A549 (cell line): ENCODE results near the gene RIOX2. TPM values are rescaled to one million over a fixed set of nuclear protein-coding genes. Genes with fewer than 3 reads are reported as not detected.

Source experiments
- ATAC-seq, 2 experiments: fragments of 200-7000 bp in 1 of 2; fragments of >200 bp in 1 of 2; cut with Nextera tagmentation in 1 of 2; cut with Tn5 transposase in 1 of 2; 3 replicates each; pipeline versions ENCODE4 v1.8.0 to v1.9.1; 2018 to 2020; ENCODE audit warnings: mild to moderate bottlenecking in 1 of 2, moderate library complexity in 1 of 2
- CTCF ChIA-PET: fragments of 300-600 bp; sonication (Branson Sonifier 250); formaldehyde crosslinking; extraction: SDS; loops from one replicate; lab custom pipeline; 2021; ENCODE audit warnings: antibody characterized with exemption, inconsistent platforms; lab: Yijun Ruan, JAX
- POLR2A ChIA-PET: fragments of 350-600 bp; formaldehyde crosslinking; extraction: SDS; loops from one replicate; lab custom pipeline; 2021; ENCODE audit warnings: antibody characterized with exemption, inconsistent platforms; lab: Yijun Ruan, JAX
- DNase-seq, 2 experiments: peaks; one replicate each; pipeline versions ENCODE4 v3.0.0 to v3.0.0-alpha.2; 2011 to 2016; ENCODE audit warnings: low read depth in 1 of 2, low spot score in 1 of 2
- FAIRE-seq: peaks from 2 replicates; lab custom pipeline; 2011; peaks lifted over from hg19 to GRCh38; lab: Jason Lieb, UNC
- H3K27ac ChIP-seq, 2 experiments: fragments of >200 bp; sonication (Bioruptor Twin); formaldehyde crosslinking; 3 replicates each; pipeline ENCODE4 v1.5.1; 2016 to 2017
- H3K4me1 ChIP-seq: fragments of >200 bp; sonication (Bioruptor Twin); formaldehyde crosslinking; 3 replicates; pipeline ENCODE4 v1.6.1; 2016
- H3K4me2 ChIP-seq: fragments of >200 bp; sonication (Bioruptor Twin); formaldehyde crosslinking; 3 replicates; pipeline ENCODE4 v1.6.1; 2016
- H3K4me3 ChIP-seq: fragments of >200 bp; sonication (Bioruptor Twin); formaldehyde crosslinking; 3 replicates; pipeline ENCODE4 v1.5.1; 2016
- H3K9me3 ChIP-seq: fragments of >200 bp; sonication (Bioruptor Twin); formaldehyde crosslinking; 3 replicates; pipeline ENCODE4 v1.6.1; 2016
- CBX2 ChIP-seq: fragments of 200-600 bp; sonication (generic); IDR thresholded peaks from 2 replicates; pipeline ENCODE4 v1.6.1; 2016; ENCODE audit warnings: low read depth, mild to moderate bottlenecking, borderline replicate concordance
- CBX8 ChIP-seq: fragments of 200-600 bp; sonication (generic); IDR thresholded peaks from 2 replicates; pipeline ENCODE4 v1.6.1; 2016
- CEBPB ChIP-seq, 2 experiments: fragments of >200 bp in 1 of 2; sonication (Bioruptor Twin) in 1 of 2; formaldehyde crosslinking in 1 of 2; IDR thresholded peaks; 2 replicates each; pipeline ENCODE4 v1.6.1; 2012 to 2016
- CHD4 ChIP-seq: fragments of 200-600 bp; sonication (generic); IDR thresholded peaks from 2 replicates; pipeline ENCODE4 v1.6.1; 2016; ENCODE audit warnings: antibody characterized with exemption, mild to moderate bottlenecking, borderline replicate concordance
- ESRRA ChIP-seq: fragments of 150-350 bp; IDR thresholded peaks from 2 replicates; pipeline ENCODE4 v1.6.1; 2014; ENCODE audit warnings: mild to moderate bottlenecking, low read length, borderline replicate concordance
- FOSL2 ChIP-seq, 2 experiments: fragments of 450-650 bp in 1 of 2; fragments of >200 bp in 1 of 2; sonication (Bioruptor Twin) in 1 of 2; formaldehyde crosslinking; IDR thresholded peaks; 2 replicates each; pipeline versions ENCODE4 v1.5.0 to v1.6.1; 2016 to 2020; ENCODE audit warnings: mild to moderate bottlenecking in 1 of 2, moderate library complexity in 1 of 2
- FOXS1 ChIP-seq: fragments of 250-450 bp; sonication (Bioruptor Pico); IDR thresholded peaks from 2 replicates; pipeline ENCODE4 v1.5.0; 2020; ENCODE audit warnings: mild to moderate bottlenecking, moderate library complexity
- GATA3 ChIP-seq: IDR thresholded peaks from 2 replicates; pipeline ENCODE4 v1.6.1; 2012; ENCODE audit warnings: borderline replicate concordance
- HDAC2 ChIP-seq: fragments of 200-600 bp; sonication (generic); IDR thresholded peaks from 2 replicates; pipeline ENCODE4 v1.6.1; 2016
- HOXB13 ChIP-seq: fragments of 250-450 bp; sonication (Bioruptor Pico); IDR thresholded peaks from 2 replicates; pipeline ENCODE4 v1.5.0; 2020; ENCODE audit warnings: low read depth, mild to moderate bottlenecking, moderate library complexity
- JUN ChIP-seq, 2 experiments: fragments of >200 bp; sonication (Bioruptor Twin); formaldehyde crosslinking; IDR thresholded peaks; 2 replicates in 1 of 2; 3 replicates in 1 of 2; pipeline ENCODE4 v1.6.1; 2016 to 2017
- KDM5A ChIP-seq: fragments of 200-600 bp; sonication (generic); IDR thresholded peaks from 2 replicates; pipeline ENCODE4 v1.6.1; 2016; ENCODE audit warnings: antibody characterized with exemption, mild to moderate bottlenecking
- NPAS2 ChIP-seq: fragments of 250-450 bp; sonication (Bioruptor Pico); IDR thresholded peaks from 2 replicates; pipeline ENCODE4 v1.8.0; 2022; ENCODE audit warnings: mild to moderate bottlenecking, moderate library complexity, borderline replicate concordance
- RAD21 ChIP-seq, 2 experiments: fragments of >200 bp in 1 of 2; sonication (Bioruptor Twin) in 1 of 2; formaldehyde crosslinking in 1 of 2; IDR thresholded peaks in 1 of 2; conservative IDR thresholded peaks in 1 of 2; 2 replicates in 1 of 2; 3 replicates in 1 of 2; pipeline ENCODE4 v1.6.1; 2012 to 2018; ENCODE audit warnings: inconsistent platforms in 1 of 2
- RARB ChIP-seq: fragments of 250-450 bp; sonication (Bioruptor Pico); IDR thresholded peaks from 2 replicates; pipeline ENCODE4 v1.8.0; 2021; ENCODE audit warnings: mild to moderate bottlenecking, moderate library complexity
- RCOR1 ChIP-seq: fragments of 150-350 bp; IDR thresholded peaks from 2 replicates; pipeline ENCODE4 v1.6.1; 2014; ENCODE audit warnings: antibody characterized with exemption, low read length, low read depth
- RFX5 ChIP-seq: fragments of 450-650 bp; IDR thresholded peaks from 2 replicates; pipeline ENCODE4 v1.7.1; 2014; ENCODE audit warnings: antibody characterized with exemption, mild to moderate bottlenecking, moderate library complexity
- SMC3 ChIP-seq: fragments of >200 bp; sonication (Bioruptor Twin); formaldehyde crosslinking; IDR thresholded peaks from 3 replicates; pipeline ENCODE4 v1.6.1; 2018; ENCODE audit warnings: inconsistent platforms
- TFCP2L1 ChIP-seq: fragments of 250-450 bp; sonication (Bioruptor Pico); IDR thresholded peaks from 2 replicates; pipeline ENCODE4 v1.5.0; 2021; ENCODE audit warnings: mild to moderate bottlenecking
- TP53 ChIP-seq: fragments of 250-450 bp; sonication (Bioruptor Pico); IDR thresholded peaks from 2 replicates; pipeline ENCODE4 v1.5.0; 2021; ENCODE audit warnings: mild to moderate bottlenecking, moderate library complexity
- ZNF302 ChIP-seq: fragments of 250-450 bp; sonication (Bioruptor Pico); IDR thresholded peaks from 2 replicates; pipeline ENCODE4 v1.9.0; 2021; ENCODE audit warnings: inconsistent platforms, mild to moderate bottlenecking, moderate library complexity
- WGBS: methylation state at CpG from one replicate; pipeline ENCODE4 v1.1.6; 2017; ENCODE audit errors: missing lambda C conversion rate; 5-methylcytosine and 5-hydroxymethylcytosine counted together
- polyA plus RNA-seq, 4 experiments: library from polyadenylated mRNA; depleted of rRNA in 3 of 4; stranded (reverse); fragments of >200 nt; fragmentation: RNase III in 1 of 4; extraction: RNeasy Plus Mini Kit Qiagen cat#74134 plus additional on column Dnase treatment in 1 of 4; gene quantifications; 2 replicates in 3 of 4; 3 replicates in 1 of 4; pipeline ENCODE4 v1.2.3, GENCODE V29; 2011 to 2017
- TF ChIP-seq, protein P1 (sequence below): IDR thresholded peaks from 2 replicates; pipeline ENCODE4 v1.6.1; 2012
- TF ChIP-seq, protein P2 (sequence below): IDR thresholded peaks from 2 replicates; pipeline ENCODE4 v1.6.1; 2012; ENCODE audit warnings: low read depth, borderline replicate concordance
- TF ChIP-seq, protein P3 (sequence below): fragments of >200 bp; sonication (Bioruptor Twin); formaldehyde crosslinking; IDR thresholded peaks from 3 replicates; pipeline ENCODE4 v1.6.1; 2016
- TF ChIP-seq, protein P4 (sequence below): fragments of >200 bp; sonication (Bioruptor Twin); formaldehyde crosslinking; IDR thresholded peaks from 2 replicates; pipeline ENCODE4 v1.6.1; 2016
- TF ChIP-seq, protein P5 (sequence below): fragments of 250-450 bp; sonication (Bioruptor Pico); IDR thresholded peaks from 2 replicates; pipeline ENCODE4 v1.5.0; 2020; ENCODE audit warnings: low read depth, mild to moderate bottlenecking, moderate library complexity
- TF ChIP-seq, protein P6 (sequence below): IDR thresholded peaks from 2 replicates; pipeline ENCODE4 v1.6.1; 2012

The RIOX2 gene
- polyA plus RNA-seq, 2 of the 4 experiments (the other 2 are of a cell fraction), result 34.1 to 49.6 TPM

DNA sequence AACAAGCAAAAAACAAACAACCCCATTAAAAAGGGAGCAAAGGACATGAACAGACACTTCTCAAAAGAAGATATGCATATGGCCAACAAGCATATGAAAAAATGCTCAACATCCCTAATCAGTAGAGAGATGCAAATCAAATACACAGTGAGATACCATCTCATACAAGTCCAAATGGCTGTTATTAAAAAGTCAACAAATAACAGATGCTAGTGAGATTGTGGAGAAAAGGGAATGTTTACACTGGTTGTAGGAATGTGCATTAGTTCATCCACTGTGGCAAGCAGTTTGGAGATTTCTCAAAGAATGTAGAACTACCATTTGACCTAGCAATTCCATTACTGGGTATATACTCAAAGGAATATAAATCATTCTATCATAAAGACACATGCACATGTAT lies 44.5 kb downstream of the RIOX2 start:
- Histone ChIP-seq H3K4me3 (no peak overlapping the region), H3K9me3 (no peaks in the 10 kb centered on the region), H3K27ac (no peak overlapping the region), H3K4me2 (no peak overlapping the region), H3K4me1 (no peaks in the 10 kb centered on the region)
- ATAC-seq, result peak in 1 of 2 experiments; percentile 31; a peak in 1 of 6 replicates
- DNase-seq, result no peak
- ChIA-PET CTCF (no interaction called here), POLR2A (no interaction called here)
- no peak for FAIRE-seq
- peak; percentile 68 for TF ChIP-seq GATA3
- no peak for TF ChIP-seq CBX2
- TF ChIP-seq, all 56 proteins: peak for 1

DNA sequence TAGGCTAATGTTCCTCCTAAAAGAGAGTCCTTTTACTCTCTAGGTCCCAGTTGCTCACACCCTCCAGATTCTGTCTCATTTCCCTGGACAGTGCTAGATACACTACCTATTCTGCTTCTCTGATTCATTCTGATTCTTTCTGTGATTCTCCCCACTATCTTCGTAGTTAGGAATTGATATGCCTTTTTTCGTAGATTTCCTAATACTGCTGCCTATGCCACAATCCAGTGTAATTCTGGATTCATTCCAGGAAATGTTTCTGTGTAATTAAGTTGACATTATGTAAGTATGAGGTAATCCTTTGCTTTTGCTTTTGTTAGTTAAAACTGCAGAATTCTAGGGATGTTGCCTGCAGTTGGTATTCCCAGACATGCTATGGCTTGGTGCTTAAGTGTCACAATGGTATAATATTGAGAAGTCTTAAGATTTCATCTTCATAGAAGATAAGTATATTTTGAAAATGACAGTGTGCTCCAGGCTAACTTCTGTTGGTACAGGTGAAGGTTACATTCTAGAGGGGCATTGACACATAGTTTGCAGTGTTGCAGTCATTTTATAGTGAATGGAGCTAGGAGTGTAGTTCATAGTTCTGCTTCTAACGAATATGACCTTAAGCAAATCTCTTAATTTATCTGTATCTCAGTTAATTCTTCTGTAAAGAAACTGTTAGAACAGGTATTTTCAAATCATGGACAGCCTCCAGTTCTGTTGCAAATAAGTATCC lies 54.3 kb downstream of the RIOX2 start:
- TF ChIP-seq, protein P1, sequence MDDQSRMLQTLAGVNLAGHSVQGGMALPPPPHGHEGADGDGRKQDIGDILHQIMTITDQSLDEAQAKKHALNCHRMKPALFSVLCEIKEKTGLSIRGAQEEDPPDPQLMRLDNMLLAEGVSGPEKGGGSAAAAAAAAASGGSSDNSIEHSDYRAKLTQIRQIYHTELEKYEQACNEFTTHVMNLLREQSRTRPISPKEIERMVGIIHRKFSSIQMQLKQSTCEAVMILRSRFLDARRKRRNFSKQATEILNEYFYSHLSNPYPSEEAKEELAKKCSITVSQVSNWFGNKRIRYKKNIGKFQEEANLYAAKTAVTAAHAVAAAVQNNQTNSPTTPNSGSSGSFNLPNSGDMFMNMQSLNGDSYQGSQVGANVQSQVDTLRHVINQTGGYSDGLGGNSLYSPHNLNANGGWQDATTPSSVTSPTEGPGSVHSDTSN, result no peak
- TF ChIP-seq FOSL2 (IDR thresholded peaks at IDR 0.05), result no peak
- TF ChIP-seq FOSL2 (CRISPR knock-in tag; IDR thresholded peaks at IDR 0.05), result no peak
- no peak for TF ChIP-seq RCOR1
- TF ChIP-seq, protein P2, sequence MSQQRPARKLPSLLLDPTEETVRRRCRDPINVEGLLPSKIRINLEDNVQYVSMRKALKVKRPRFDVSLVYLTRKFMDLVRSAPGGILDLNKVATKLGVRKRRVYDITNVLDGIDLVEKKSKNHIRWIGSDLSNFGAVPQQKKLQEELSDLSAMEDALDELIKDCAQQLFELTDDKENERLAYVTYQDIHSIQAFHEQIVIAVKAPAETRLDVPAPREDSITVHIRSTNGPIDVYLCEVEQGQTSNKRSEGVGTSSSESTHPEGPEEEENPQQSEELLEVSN, result no peak
- no peak for TF ChIP-seq CBX8
- TF ChIP-seq CEBPB (IDR thresholded peaks at IDR 0.05), result no peak
- TF ChIP-seq, protein P3, sequence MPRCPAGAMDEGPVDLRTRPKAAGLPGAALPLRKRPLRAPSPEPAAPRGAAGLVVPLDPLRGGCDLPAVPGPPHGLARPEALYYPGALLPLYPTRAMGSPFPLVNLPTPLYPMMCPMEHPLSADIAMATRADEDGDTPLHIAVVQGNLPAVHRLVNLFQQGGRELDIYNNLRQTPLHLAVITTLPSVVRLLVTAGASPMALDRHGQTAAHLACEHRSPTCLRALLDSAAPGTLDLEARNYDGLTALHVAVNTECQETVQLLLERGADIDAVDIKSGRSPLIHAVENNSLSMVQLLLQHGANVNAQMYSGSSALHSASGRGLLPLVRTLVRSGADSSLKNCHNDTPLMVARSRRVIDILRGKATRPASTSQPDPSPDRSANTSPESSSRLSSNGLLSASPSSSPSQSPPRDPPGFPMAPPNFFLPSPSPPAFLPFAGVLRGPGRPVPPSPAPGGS, result no peak
- no peak for TF ChIP-seq RFX5
- TF ChIP-seq RARB, result no peak
- no peak for TF ChIP-seq RAD21 (conservative IDR thresholded peaks at IDR 0.05 in 1 of 2, IDR thresholded peaks at IDR 0.05 in 1 of 2)
- TF ChIP-seq, all 56 proteins: peak for 0
- Histone ChIP-seq H3K9me3 (no peaks in the 10 kb centered on the region), H3K4me1 (peaks cover 11% of the 10 kb centered on the region; the same call in 2 of the 3 replicates), H3K27ac (no peak overlapping the region), H3K4me3 (no peak overlapping the region), H3K4me2 (no peak overlapping the region)
- FAIRE-seq, result no peak
- ChIA-PET CTCF (interaction anchor here (1.0 kb wide), 1 partner anchor 96 kb away, joined by 3 read pairs; the partner anchor contains the start of gene CRYBG3), POLR2A (no interaction called here)
- DNase-seq, result no peak
- WGBS, result 90% methylated on average over 3 of the region's 3 CpGs
- ATAC-seq, result no peak

DNA sequence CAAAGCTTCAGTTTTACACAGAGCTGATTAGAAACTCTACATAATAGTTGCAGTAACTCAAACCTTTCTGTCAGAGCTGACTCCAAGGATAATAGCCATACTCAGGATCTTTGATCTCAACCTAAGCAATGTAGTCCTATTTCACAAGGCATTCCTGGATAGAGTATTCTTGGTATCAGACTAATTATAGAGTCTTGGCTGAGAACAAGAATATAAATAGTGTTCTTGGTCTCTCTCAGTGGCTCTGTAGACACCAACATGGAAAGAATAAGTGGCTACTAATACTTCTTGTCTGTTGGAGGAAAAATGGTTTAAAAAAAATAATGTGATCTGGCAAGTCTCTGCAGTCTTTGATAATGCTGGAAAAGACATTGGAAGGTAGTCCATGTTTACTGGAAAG lies 55.7 kb downstream of the RIOX2 start:
- DNase-seq (no peak), FAIRE-seq (no peak), ATAC-seq (no peak)
- Histone ChIP-seq H3K4me3 (no peak overlapping the region), H3K4me1 (peaks cover 11% of the 10 kb centered on the region; the same call in 2 of the 3 replicates), H3K9me3 (no peaks in the 10 kb centered on the region), H3K27ac (no peak overlapping the region), H3K4me2 (no peak overlapping the region)
- TF ChIP-seq RCOR1, result no peak
- TF ChIP-seq ZNF302, result no peak
- no peak for TF ChIP-seq TFCP2L1
- no peak for TF ChIP-seq CEBPB (IDR thresholded peaks at IDR 0.05)
- TF ChIP-seq, protein P1, result no peak
- TF ChIP-seq NPAS2 (CRISPR knock-in tag), result no peak
- no peak for TF ChIP-seq ESRRA
- TF ChIP-seq FOXS1, result no peak
- no peak for TF ChIP-seq JUN (IDR thresholded peaks at IDR 0.05)
- TF ChIP-seq, protein P4, sequence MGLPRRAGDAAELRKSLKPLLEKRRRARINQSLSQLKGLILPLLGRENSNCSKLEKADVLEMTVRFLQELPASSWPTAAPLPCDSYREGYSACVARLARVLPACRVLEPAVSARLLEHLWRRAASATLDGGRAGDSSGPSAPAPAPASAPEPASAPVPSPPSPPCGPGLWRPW, result no peak
- no peak for TF ChIP-seq CHD4
- no peak for TF ChIP-seq HOXB13
- TF ChIP-seq KDM5A, result no peak
- no peak for TF ChIP-seq SMC3
- no peak for TF ChIP-seq HDAC2
- TF ChIP-seq, protein P5, sequence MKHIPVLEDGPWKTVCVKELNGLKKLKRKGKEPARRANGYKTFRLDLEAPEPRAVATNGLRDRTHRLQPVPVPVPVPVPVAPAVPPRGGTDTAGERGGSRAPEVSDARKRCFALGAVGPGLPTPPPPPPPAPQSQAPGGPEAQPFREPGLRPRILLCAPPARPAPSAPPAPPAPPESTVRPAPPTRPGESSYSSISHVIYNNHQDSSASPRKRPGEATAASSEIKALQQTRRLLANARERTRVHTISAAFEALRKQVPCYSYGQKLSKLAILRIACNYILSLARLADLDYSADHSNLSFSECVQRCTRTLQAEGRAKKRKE, result no peak
- no peak for TF ChIP-seq TP53 (CRISPR knock-in tag)
- TF ChIP-seq, protein P6, sequence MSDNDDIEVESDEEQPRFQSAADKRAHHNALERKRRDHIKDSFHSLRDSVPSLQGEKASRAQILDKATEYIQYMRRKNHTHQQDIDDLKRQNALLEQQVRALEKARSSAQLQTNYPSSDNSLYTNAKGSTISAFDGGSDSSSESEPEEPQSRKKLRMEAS, result no peak
- ChIA-PET CTCF (no interaction called here), POLR2A (no interaction called here)
